SU-DHL-6 (cell line): ENCODE measurements around the gene RUNX1.

ENCODE experiments used
- H2AFZ ChIP-seq: fragments of 200-600 bp; sonication (generic); 2 replicates; pipeline ENCODE4 v1.6.1; 2014; ENCODE audit warnings: low read depth, mild to moderate bottlenecking, moderate library complexity, mixed read lengths, antibody characterized with exemption, low read length; ENCODE audit not compliant: severe bottlenecking
- H3F3A ChIP-seq: fragments of 200-600 bp; shearing (Covaris generic); 2 replicates; pipeline ENCODE4 v1.6.0; 2016; ENCODE audit warnings: antibody characterized with exemption, mild to moderate bottlenecking; ENCODE audit not compliant: insufficient read depth
- H3K27ac ChIP-seq: fragments of 200-600 bp; sonication (generic); 2 replicates; pipeline ENCODE4 v1.5.1; 2016; ENCODE audit warnings: low read depth, mild to moderate bottlenecking, low read length, moderate library complexity, mixed read lengths
- H3K27me3 ChIP-seq: fragments of 200-600 bp; sonication (generic), shearing (Covaris generic); 2 replicates; pipeline ENCODE4 v1.6.0; 2014; ENCODE audit warnings: mild to moderate bottlenecking, low read length
- H3K36me3 ChIP-seq: fragments of 200-600 bp; sonication (generic); 2 replicates; pipeline ENCODE4 v1.6.1; 2014; ENCODE audit warnings: mild to moderate bottlenecking, low read length, mixed read lengths
- H3K4me2 ChIP-seq: fragments of 300-600, 200-600 bp; shearing (Covaris generic), sonication (generic); 2 replicates; pipeline ENCODE4 v1.6.0; 2014; ENCODE audit warnings: low read length, low read depth, mild to moderate bottlenecking; ENCODE audit not compliant: poor library complexity, severe bottlenecking
- H3K4me3 ChIP-seq: fragments of 200-600 bp; sonication (generic); 2 replicates; pipeline ENCODE4 v1.5.1; 2014; ENCODE audit warnings: antibody characterized with exemption, low read length, mild to moderate bottlenecking, mixed read lengths; ENCODE audit not compliant: insufficient read depth, poor library complexity, severe bottlenecking
- H3K79me2 ChIP-seq: fragments of 200-600 bp; sonication (generic); 2 replicates; pipeline ENCODE4 v1.6.1; 2014; ENCODE audit warnings: mild to moderate bottlenecking, low read length, moderate library complexity; ENCODE audit not compliant: insufficient read depth
- H3K9ac ChIP-seq: fragments of 200-600 bp; sonication (generic); 2 replicates; pipeline ENCODE4 v1.7.0; 2014; ENCODE audit warnings: mild to moderate bottlenecking, low read length
- H3K9me2 ChIP-seq: fragments of 200-600 bp; sonication (generic); replicated peaks from 2 replicates; pipeline ENCODE4 v1.6.1; 2014; ENCODE audit warnings: low read length; ENCODE audit not compliant: insufficient read depth
- H3K9me3 ChIP-seq: fragments of 200-600 bp; sonication (generic); 2 replicates; pipeline ENCODE4 v1.6.1; 2014; ENCODE audit warnings: low read length, mixed read lengths; ENCODE audit not compliant: insufficient read depth
- H4K20me1 ChIP-seq: fragments of 200-600 bp; sonication (generic); 2 replicates; pipeline ENCODE4 v1.6.1; 2014; ENCODE audit warnings: low read depth, mild to moderate bottlenecking, antibody characterized with exemption, low read length, moderate library complexity, mixed read lengths
- EZH2phosphoT487 ChIP-seq: fragments of 200-600 bp; sonication (generic), shearing (Covaris generic); conservative IDR thresholded peaks from 2 replicates; pipeline ENCODE4 v1.6.1; 2018; ENCODE audit warnings: mild to moderate bottlenecking, antibody characterized with exemption, low read length, moderate library complexity, mixed read lengths
- TF ChIP-seq, protein P1 (sequence below): fragments of 200-600 bp; sonication (generic); IDR thresholded peaks from one replicate; pipeline ENCODE4 v1.5.1; 2017; ENCODE audit warnings: antibody characterized with exemption, mild to moderate bottlenecking, low read length, moderate library complexity; ENCODE audit not compliant: insufficient read depth, poor library complexity, severe bottlenecking

The RUNX1 gene

DNA sequence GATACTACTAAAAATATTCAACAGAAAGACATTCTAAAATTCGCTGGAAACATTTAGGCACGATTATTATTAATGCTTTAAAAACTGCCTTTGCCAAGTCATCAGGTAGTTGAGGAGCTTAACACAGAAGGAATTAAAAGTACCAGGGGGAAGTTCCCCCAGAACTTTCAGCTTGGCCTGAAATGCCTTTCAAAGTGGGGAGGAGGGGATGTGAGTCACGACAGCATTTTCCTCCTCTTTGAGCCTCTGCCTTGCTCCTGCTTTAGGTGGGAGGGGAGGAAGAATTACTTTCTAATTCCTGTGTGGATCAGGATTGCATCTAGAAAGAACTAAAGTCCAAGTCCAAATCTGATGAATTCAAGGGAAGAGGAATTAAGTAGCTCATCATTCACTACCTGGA lies 196.7 kb downstream of the RUNX1 start:
- no peak overlapping the region for H2AFZ ChIP-seq
- no peaks in the 10 kb centered on the region for H3K9me2 ChIP-seq
- no peak overlapping the region for H3K27ac ChIP-seq
- H3F3A ChIP-seq, result no peaks in the 10 kb centered on the region
- peaks cover 9% of the 10 kb centered on the region for H3K36me3 ChIP-seq
- H3K4me3 ChIP-seq, result no peak overlapping the region
- H3K4me2 ChIP-seq, result no peak overlapping the region
- H4K20me1 ChIP-seq, result no peaks in the 10 kb centered on the region
- TF ChIP-seq EZH2phosphoT487, result no peak
- TF ChIP-seq, protein P1, sequence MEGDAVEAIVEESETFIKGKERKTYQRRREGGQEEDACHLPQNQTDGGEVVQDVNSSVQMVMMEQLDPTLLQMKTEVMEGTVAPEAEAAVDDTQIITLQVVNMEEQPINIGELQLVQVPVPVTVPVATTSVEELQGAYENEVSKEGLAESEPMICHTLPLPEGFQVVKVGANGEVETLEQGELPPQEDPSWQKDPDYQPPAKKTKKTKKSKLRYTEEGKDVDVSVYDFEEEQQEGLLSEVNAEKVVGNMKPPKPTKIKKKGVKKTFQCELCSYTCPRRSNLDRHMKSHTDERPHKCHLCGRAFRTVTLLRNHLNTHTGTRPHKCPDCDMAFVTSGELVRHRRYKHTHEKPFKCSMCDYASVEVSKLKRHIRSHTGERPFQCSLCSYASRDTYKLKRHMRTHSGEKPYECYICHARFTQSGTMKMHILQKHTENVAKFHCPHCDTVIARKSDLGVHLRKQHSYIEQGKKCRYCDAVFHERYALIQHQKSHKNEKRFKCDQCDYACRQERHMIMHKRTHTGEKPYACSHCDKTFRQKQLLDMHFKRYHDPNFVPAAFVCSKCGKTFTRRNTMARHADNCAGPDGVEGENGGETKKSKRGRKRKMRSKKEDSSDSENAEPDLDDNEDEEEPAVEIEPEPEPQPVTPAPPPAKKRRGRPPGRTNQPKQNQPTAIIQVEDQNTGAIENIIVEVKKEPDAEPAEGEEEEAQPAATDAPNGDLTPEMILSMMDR, result no peak
- H3K27me3 ChIP-seq, result no peaks in the 10 kb centered on the region
- H3K9ac ChIP-seq, result no peak overlapping the region
- H3K79me2 ChIP-seq, result no peaks in the 10 kb centered on the region
- H3K9me3 ChIP-seq, result no peaks in the 10 kb centered on the region

DNA sequence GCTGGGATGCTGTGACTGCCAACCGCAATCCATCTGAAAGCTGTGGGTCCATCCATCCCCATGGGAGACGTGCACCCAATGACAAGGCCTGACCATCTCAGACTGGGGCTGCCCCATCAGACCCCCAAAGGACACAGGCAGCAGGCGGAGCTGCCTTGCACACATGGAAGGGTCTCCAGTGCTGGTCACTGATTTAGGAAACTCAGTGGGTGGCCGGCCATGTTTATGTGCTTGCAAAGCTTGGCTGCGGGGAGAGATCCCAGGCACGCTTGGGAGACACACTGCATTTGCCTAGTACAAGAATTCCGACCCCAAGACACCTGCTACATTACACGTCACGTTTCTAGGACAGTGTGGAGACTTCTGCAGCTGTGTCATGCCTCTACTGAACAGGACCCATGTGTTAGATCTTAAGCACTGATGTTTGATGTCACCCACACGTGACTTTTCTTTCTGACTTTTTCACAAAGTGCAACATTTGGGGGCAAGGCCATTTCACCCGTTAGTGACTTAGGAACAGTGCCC lies 198.9 kb downstream of the RUNX1 start:
- Histone ChIP-seq H3K27ac (no peak overlapping the region), H4K20me1 (no peaks in the 10 kb centered on the region), H3F3A (no peaks in the 10 kb centered on the region)

GRCh38 chr21:34846601-34847112 lies 202.4 kb downstream of the RUNX1 start:
- H3K9ac ChIP-seq, result no peak overlapping the region
- no peaks in the 10 kb centered on the region; the same call in 1 of the 2 replicates for H3K36me3 ChIP-seq
- H4K20me1 ChIP-seq, result no peaks in the 10 kb centered on the region
- no peaks in the 10 kb centered on the region for H3K27me3 ChIP-seq
- no peaks in the 10 kb centered on the region for H3K9me3 ChIP-seq
- no peaks in the 10 kb centered on the region for H3K79me2 ChIP-seq
- H3K4me3 ChIP-seq, result no peak overlapping the region
- no peak overlapping the region for H2AFZ ChIP-seq
- TF ChIP-seq, protein P1, result no peak
- TF ChIP-seq EZH2phosphoT487, result no peak
- no peaks in the 10 kb centered on the region for H3K9me2 ChIP-seq
- H3K4me2 ChIP-seq, result no peak overlapping the region
- no peak overlapping the region for H3K27ac ChIP-seq
- H3F3A ChIP-seq, result no peaks in the 10 kb centered on the region

More for the DNA sequence above, 198.9 kb downstream of the RUNX1 start:
- Histone ChIP-seq H3K4me2 (no peak overlapping the region), H3K79me2 (no peaks in the 10 kb centered on the region), H3K9me3 (no peaks in the 10 kb centered on the region), H3K9me2 (no peaks in the 10 kb centered on the region), H3K4me3 (no peak overlapping the region), H3K36me3 (no peaks in the 10 kb centered on the region; the same call in 1 of the 2 replicates), H2AFZ (no peak overlapping the region), H3K27me3 (no peaks in the 10 kb centered on the region), H3K9ac (no peak overlapping the region)
- TF ChIP-seq, protein P1, result no peak
- TF ChIP-seq EZH2phosphoT487, result no peak
